ENCODE data around the gene PCDHB5. TPM values are rescaled to one million over a fixed set of nuclear protein-coding genes. Genes with fewer than 3 reads are reported as not detected.
"Not testable (repeated sequence)": the region's sequence is repeated elsewhere in the genome, so short reads cannot be mapped to it uniquely, and the experiment has no call there.

The PCDHB5 gene
- total and polyA plus RNA-seq, 8 donors = 2.3 to 6.7 (median 3.7) TPM

DNA sequence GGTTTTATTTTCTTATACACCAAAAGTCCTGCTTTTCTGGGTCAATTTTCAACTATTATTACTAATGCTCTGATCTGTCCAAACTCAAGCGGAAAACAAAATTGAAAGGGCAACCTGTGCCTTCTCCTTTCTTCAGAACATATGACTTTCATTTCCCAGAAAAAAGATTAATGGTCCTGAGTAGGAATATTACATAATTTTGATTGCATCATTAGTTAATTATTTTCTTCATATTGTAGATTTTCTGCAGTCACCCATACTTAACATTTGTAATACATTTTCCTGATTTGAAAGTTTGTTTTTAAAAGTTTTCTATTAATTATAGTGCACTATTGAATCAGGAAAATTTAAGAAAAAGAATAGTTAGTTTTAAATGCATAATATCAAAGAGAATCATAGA is 40.9 kb downstream of the PCDHB5 start:
- WGBS, 2 donors = 55 to 56% methylated on average over 1 of the region's 1 CpG
- H3K4me1 ChIP-seq = no peaks in the 10 kb centered on the region
- DNase-seq (no peak), ATAC-seq (no peak), FAIRE-seq (peak; percentile 91)
- peaks cover 0 to 22% (median 0%) of the 10 kb centered on the region in 4 donors for H3K27me3 ChIP-seq
- no peak overlapping the region for H3K4me3 ChIP-seq
- TF ChIP-seq, protein P1, sequence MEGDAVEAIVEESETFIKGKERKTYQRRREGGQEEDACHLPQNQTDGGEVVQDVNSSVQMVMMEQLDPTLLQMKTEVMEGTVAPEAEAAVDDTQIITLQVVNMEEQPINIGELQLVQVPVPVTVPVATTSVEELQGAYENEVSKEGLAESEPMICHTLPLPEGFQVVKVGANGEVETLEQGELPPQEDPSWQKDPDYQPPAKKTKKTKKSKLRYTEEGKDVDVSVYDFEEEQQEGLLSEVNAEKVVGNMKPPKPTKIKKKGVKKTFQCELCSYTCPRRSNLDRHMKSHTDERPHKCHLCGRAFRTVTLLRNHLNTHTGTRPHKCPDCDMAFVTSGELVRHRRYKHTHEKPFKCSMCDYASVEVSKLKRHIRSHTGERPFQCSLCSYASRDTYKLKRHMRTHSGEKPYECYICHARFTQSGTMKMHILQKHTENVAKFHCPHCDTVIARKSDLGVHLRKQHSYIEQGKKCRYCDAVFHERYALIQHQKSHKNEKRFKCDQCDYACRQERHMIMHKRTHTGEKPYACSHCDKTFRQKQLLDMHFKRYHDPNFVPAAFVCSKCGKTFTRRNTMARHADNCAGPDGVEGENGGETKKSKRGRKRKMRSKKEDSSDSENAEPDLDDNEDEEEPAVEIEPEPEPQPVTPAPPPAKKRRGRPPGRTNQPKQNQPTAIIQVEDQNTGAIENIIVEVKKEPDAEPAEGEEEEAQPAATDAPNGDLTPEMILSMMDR (IDR thresholded peaks at IDR 0.05) = no peak
- H3K9me3 ChIP-seq = no peaks in the 10 kb centered on the region
- intact Hi-C loops (cut with DNase I) = no loop called here
- no peak overlapping the region for H3K27ac ChIP-seq
- H3K36me3 ChIP-seq = no peaks in the 10 kb centered on the region

DNA sequence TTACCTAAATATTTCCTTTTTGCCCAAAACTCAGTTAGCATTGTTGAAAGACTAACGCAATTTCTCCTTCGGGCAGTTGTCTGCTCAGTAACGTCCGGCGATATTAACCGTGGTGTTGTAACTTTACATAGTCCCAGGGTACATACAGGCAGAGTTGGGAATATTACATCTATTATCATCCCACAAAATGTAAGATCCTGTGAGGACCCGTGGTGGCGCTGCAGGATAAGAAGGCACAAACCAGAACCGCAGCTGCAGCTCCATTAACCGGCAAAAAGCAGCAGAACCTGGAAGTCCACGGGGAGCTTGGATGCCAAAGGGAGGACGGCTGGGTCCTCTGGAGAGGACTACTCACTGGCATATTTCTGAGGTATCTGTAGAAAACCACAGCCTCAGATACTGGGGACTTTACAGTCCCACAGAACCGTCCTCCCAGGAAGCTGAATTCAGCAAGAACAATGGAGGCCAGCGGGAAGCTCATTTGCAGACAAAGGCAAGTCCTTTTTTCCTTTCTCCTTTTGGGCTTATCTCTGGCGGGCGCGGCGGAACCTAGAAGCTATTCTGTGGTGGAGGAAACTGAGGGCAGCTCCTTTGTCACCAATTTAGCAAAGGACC is 42.7 kb downstream of the PCDHB5 start, which contains the start of gene PCDHB8:
Gene PCDHB8 (plus strand): TSS at position 214 of the 615 bp plus-strand sequence. CDS start 245 bp downstream, at position 459.
- 26 to 29% methylated on average over 13 to 15 of the region's 18 CpGs for WGBS, 2 donors
- FAIRE-seq; intact Hi-C loops (cut with DNase I); H3K4me1 ChIP-seq; H3K27ac ChIP-seq; DNase-seq; H3K9me3 ChIP-seq; H3K36me3 ChIP-seq: not testable (repeated sequence)
- Histone ChIP-seq H3K27me3 (peaks cover 0 to 22% (median 0%) of the 10 kb centered on the region in 4 donors), H3K4me3 (peak within 1 kb of the TSS in 1 of 4 donors; percentile 13)
- ATAC-seq = peak; percentile 82 to 95 (median 88)
- TF ChIP-seq, protein P1 (IDR thresholded peaks at IDR 0.05) = peak in 1 of 4 donors; percentile 10

DNA sequence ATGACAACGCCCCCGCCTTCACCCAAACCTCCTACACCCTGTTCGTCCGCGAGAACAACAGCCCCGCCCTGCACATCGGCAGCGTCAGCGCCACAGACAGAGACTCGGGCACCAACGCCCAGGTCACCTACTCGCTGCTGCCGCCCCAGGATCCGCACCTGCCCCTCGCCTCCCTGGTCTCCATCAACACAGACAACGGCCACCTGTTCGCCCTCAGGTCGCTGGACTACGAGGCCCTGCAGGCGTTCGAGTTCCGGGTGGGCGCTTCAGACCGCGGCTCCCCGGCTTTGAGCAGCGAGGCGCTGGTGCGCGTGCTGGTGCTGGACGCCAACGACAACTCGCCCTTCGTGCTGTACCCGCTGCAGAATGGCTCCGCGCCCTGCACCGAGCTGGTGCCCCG is 44.4 kb downstream of the PCDHB5 start:
- WGBS, 2 donors = 17 to 44% methylated on average over 24 to 35 of the region's 39 CpGs
- H3K27ac ChIP-seq; H3K36me3 ChIP-seq; DNase-seq; H3K9me3 ChIP-seq; H3K4me1 ChIP-seq; FAIRE-seq; intact Hi-C loops (cut with DNase I); ATAC-seq; H3K4me3 ChIP-seq: not testable (repeated sequence)
- peaks cover 0 to 22% (median 0%) of the 10 kb centered on the region in 4 donors for H3K27me3 ChIP-seq

DNA sequence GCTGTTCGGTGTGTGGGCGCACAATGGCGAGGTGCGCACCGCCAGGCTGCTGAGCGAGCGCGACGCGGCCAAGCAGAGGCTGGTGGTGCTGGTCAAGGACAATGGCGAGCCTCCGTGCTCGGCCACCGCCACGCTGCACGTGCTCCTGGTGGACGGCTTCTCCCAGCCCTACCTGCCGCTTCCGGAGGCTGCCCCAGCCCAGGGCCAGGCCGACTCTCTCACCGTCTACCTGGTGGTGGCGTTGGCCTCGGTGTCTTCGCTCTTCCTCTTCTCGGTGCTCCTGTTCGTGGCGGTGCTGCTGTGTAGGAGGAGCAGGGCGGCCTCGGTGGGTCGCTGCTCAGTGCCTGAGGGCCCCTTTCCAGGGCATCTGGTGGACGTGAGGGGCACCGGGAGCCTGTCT is 44.9 kb downstream of the PCDHB5 start:
- 18 to 36% methylated on average over 30 to 32 of the region's 32 CpGs for WGBS, 2 donors
- H3K4me3 ChIP-seq; H3K27ac ChIP-seq; H3K9me3 ChIP-seq; intact Hi-C loops (cut with DNase I); ATAC-seq; DNase-seq; FAIRE-seq; H3K36me3 ChIP-seq; H3K4me1 ChIP-seq: not testable (repeated sequence)
- peaks cover 0 to 21% (median 0%) of the 10 kb centered on the region in 4 donors for H3K27me3 ChIP-seq

DNA sequence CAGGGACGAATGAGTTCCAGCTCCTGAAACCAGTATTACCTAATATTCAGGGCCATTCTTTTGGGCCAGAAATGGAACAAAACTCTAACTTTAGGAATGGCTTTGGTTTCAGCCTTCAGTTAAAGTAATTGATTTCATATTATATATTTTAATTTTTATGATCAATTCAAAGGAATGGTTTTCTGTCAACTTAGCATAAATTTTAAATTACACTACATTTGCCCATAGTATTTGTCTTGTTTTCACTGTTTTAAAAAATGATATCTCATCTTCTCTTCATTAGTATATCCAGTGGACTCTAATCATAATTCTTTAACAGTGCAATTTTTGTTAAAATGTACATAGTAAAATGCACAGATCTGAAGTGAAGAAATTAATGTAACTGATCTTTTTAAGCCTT is 45.3 kb downstream of the PCDHB5 start:
- TF ChIP-seq, protein P1 (IDR thresholded peaks at IDR 0.05) = no peak
- 20 to 31% methylated on average over 1 of the region's 1 CpG for WGBS, 2 donors
- intact Hi-C loops (cut with DNase I) = no loop called here
- Histone ChIP-seq H3K27ac (no peak overlapping the region), H3K4me1 (no peaks in the 10 kb centered on the region), H3K9me3 (peaks cover 0 to 4% (median 0%) of the 10 kb centered on the region in 4 donors), H3K4me3 (no peak overlapping the region), H3K27me3 (peaks cover 0 to 17% (median 0%) of the 10 kb centered on the region in 4 donors), H3K36me3 (no peaks in the 10 kb centered on the region)
- no peak for DNase-seq
- ATAC-seq = no peak
- FAIRE-seq = no peak

DNA sequence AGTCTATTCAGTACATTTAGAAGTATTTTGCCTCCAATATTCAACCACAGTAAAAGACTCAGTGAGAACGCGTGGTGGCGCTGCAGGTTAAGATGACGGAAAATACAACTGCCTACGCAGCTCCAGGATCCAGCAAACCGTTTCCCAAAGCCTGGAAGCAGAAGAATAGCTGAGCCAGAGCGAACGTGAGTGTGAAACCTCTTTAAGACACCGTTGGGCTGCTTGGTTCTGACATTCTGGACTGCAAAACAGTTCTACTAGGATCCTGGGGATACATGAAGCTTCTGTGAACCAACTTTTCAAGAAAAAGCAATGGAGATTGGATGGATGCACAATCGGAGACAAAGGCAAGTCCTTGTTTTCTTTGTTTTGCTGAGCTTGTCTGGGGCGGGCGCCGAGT is 47.2 kb downstream of the PCDHB5 start, which contains the start of gene PCDHB16:
Gene PCDHB16 (plus strand): TSS at position 140 of the 400 bp plus-strand sequence. CDS start 173 bp downstream, at position 313.
- TF ChIP-seq, protein P1 (IDR thresholded peaks at IDR 0.05) = no peak
- Histone ChIP-seq H3K9me3 (peaks cover 0 to 4% (median 0%) of the 10 kb centered on the region in 4 donors), H3K36me3 (no peaks in the 10 kb centered on the region), H3K27ac (no peak within 1 kb of the TSS), H3K4me3 (peak within 1 kb of the TSS in 1 of 4 donors; percentile 14), H3K4me1 (no peaks in the 10 kb centered on the region), H3K27me3 (peaks cover 0 to 2% (median 0%) of the 10 kb centered on the region in 4 donors)
- FAIRE-seq = no peak
- intact Hi-C loops (cut with DNase I) = no loop called here
- peak in 3 of 4 donors; percentile 58 to 81 (median 59) for ATAC-seq
- peak in 2 of 6 donors; percentile 25 to 30 for DNase-seq
- 11 to 17% methylated on average over 13 of the region's 13 CpGs for WGBS, 2 donors

DNA sequence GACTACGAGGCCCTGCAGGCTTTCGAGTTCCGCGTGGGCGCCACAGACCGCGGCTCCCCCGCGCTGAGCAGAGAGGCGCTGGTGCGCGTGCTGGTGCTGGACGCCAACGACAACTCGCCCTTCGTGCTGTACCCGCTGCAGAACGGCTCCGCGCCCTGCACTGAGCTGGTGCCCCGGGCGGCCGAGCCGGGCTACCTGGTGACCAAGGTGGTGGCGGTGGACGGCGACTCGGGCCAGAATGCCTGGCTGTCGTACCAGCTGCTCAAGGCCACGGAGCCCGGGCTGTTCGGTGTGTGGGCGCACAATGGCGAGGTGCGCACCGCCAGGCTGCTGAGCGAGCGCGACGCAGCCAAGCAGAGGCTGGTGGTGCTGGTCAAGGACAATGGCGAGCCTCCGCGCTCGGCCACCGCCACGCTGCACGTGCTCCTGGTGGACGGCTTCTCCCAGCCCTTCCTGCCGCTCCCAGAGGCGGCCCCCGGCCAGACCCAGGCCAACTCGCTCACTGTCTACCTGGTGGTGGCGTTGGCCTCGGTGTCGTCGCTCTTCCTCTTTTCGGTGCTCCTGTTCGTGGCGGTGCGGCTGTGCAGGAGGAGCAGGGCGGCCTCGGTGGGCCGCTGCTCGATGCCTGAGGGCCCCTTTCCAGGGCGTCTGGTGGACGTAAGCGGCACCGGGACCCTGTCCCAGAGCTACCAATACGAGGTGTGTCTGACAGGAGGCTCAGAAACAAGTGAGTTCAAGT is 49.3 kb downstream of the PCDHB5 start:
- FAIRE-seq; H3K27ac ChIP-seq; H3K36me3 ChIP-seq; H3K9me3 ChIP-seq; H3K27me3 ChIP-seq; H3K4me3 ChIP-seq; DNase-seq; ATAC-seq; H3K4me1 ChIP-seq; intact Hi-C loops (cut with DNase I): not testable (repeated sequence)
- WGBS, 2 donors = 24 to 43% methylated on average over 17 to 59 of the region's 69 CpGs
